Endothelial cell of umbilical vein (primary cell): Measurements from ENCODE around the gene RIPK3. TPM values are rescaled to one million over a fixed set of nuclear protein-coding genes. Genes with fewer than 3 reads are reported as not detected.

Experiments used
- BruUV-seq: library from RNA; stranded (reverse); fragments of 400-500 nt; replicated peaks from 2 replicates; lab custom pipeline; 2021; lab: Mats Ljungman, UMichigan
- CTCF ChIA-PET: fragments of 300-600, 350-600 bp; sonication (Branson Sonifier 250); formaldehyde crosslinking; loops from one replicate; lab custom pipeline; 2021; ENCODE audit warnings: antibody characterized with exemption, inconsistent platforms; lab: Charles Lee
- POLR2A ChIA-PET: fragments of 300-600, 350-600 bp; sonication (Branson Sonifier 250); formaldehyde crosslinking; loops from one replicate; lab custom pipeline; 2021; ENCODE audit warnings: antibody characterized with exemption, inconsistent platforms; lab: Charles Lee
- DNase-seq: peaks from one replicate; pipeline ENCODE4 v3.0.0-alpha.2; 2011; ENCODE audit warnings: low read depth, low spot score
- FAIRE-seq: peaks from 2 replicates; lab custom pipeline; 2011; peaks lifted over from hg19 to GRCh38; lab: Jason Lieb, UNC
- H2AFZ ChIP-seq: 2 replicates; pipeline ENCODE4 v1.6.0; 2012; ENCODE audit warnings: low read depth, low read length, control low read depth, inconsistent platforms
- H3K27ac ChIP-seq: 2 replicates; pipeline ENCODE4 v1.5.1; 2011; ENCODE audit warnings: low read depth, mild to moderate bottlenecking, control low read depth, low read length, moderate library complexity; ENCODE audit not compliant: insufficient read depth
- H3K27me3 ChIP-seq, 2 experiments: 2 replicates each; pipeline versions ENCODE4 v1.6.0 to v1.6.1; 2011; ENCODE audit warnings: low read length in 2 of 2, mixed read lengths in 1 of 2; ENCODE audit not compliant: control insufficient read depth in 2 of 2, insufficient read depth in 2 of 2
- H3K36me3 ChIP-seq, 2 experiments: 2 replicates in 1 of 2; 3 replicates in 1 of 2; pipeline ENCODE4 v1.5.1; 2011; ENCODE audit warnings: low read length in 2 of 2, mild to moderate bottlenecking in 1 of 2, moderate library complexity in 1 of 2; ENCODE audit not compliant: control insufficient read depth in 2 of 2, insufficient read depth in 2 of 2; ENCODE audit errors: extremely low read depth in 1 of 2
- H3K4me1 ChIP-seq: 3 replicates; pipeline ENCODE4 v1.5.1; 2011; ENCODE audit warnings: mild to moderate bottlenecking, low read length; ENCODE audit not compliant: control insufficient read depth, insufficient read depth; ENCODE audit errors: extremely low read depth
- H3K4me2 ChIP-seq: 2 replicates; pipeline ENCODE4 v1.6.1; 2011; ENCODE audit warnings: low read length, control low read depth, mixed read lengths; ENCODE audit not compliant: insufficient read depth
- H3K4me3 ChIP-seq, 3 experiments: fragments of 200-600 bp in 1 of 3; sonication (generic), shearing (Covaris generic) in 1 of 3; replicated peaks in 1 of 3; 2 replicates each; pipeline ENCODE4 v1.5.1; 2011 to 2016; ENCODE audit warnings: control low read depth in 3 of 3, low read length in 3 of 3, mild to moderate bottlenecking in 2 of 3, inconsistent platforms in 1 of 3, low read depth in 1 of 3, moderate library complexity in 1 of 3; ENCODE audit not compliant: insufficient read depth in 1 of 3
- H3K79me2 ChIP-seq: 2 replicates; pipeline ENCODE4 v1.6.0; 2012; ENCODE audit warnings: low read length, inconsistent platforms; ENCODE audit not compliant: control insufficient read depth, insufficient read depth
- H3K9ac ChIP-seq: replicated peaks from 2 replicates; pipeline ENCODE3; 2011; ENCODE audit warnings: low read length, control low read depth; ENCODE audit not compliant: insufficient read depth; ENCODE audit errors: extremely low read depth
- H3K9me1 ChIP-seq: replicated peaks from 3 replicates; pipeline ENCODE4 v1.6.0; 2011; ENCODE audit warnings: mild to moderate bottlenecking, low read length; ENCODE audit not compliant: control insufficient read depth, insufficient read depth; ENCODE audit errors: extremely low read depth
- H3K9me3 ChIP-seq: replicated peaks from 2 replicates; pipeline ENCODE4 v1.5.1; 2012; ENCODE audit warnings: low read length, inconsistent platforms; ENCODE audit not compliant: control insufficient read depth, insufficient read depth
- H4K20me1 ChIP-seq: replicated peaks from 2 replicates; pipeline ENCODE3; 2011; ENCODE audit warnings: mild to moderate bottlenecking, low read length; ENCODE audit not compliant: control insufficient read depth, insufficient read depth; ENCODE audit errors: extremely low read depth
- FOS ChIP-seq: IDR thresholded peaks from 2 replicates; pipeline ENCODE4 v1.6.1; 2011; ENCODE audit warnings: mild to moderate bottlenecking, low read length, moderate library complexity, borderline replicate concordance; ENCODE audit not compliant: insufficient read depth
- MYC ChIP-seq: IDR thresholded peaks from one replicate; pipeline ENCODE4 v1.6.1; 2011; ENCODE audit warnings: mild to moderate bottlenecking, low read depth, low read length
- dilution Hi-C: fragments of 300-500 bp; cut with MboI; formaldehyde crosslinking; loops from one replicate; pipeline ENCODE4 v1.15.0; 2019; ENCODE audit warnings: low sequenced_read_pairs; ENCODE audit not compliant: extremely low pct_ligation_motif_present
- intact Hi-C: fragments of 100-400 bp; cut with micrococcal nuclease; formaldehyde crosslinking; loops from one replicate; pipeline ENCODE4 v1.10.0; 2022
- polyA plus RNA-seq, 4 experiments: library from polyadenylated mRNA; depleted of rRNA in 3 of 4; stranded (reverse) in 3 of 4; unstranded in 1 of 4; fragments of >200 nt; gene quantifications; 2 replicates each; pipeline versions ENCODE4 v1.2.1 to v1.2.3, GENCODE V29; 2011 to 2012; ENCODE audit warnings: missing spikeins in 1 of 4
- total RNA-seq: library from RNA; stranded (reverse); gene quantifications from 2 replicates; pipeline ENCODE4 v1.2.3, GENCODE V29; 2021
- TF ChIP-seq, protein P1 (sequence below): IDR thresholded peaks from 2 replicates; pipeline ENCODE4 v1.6.1; 2011; ENCODE audit not compliant: insufficient read depth, insufficient read length
- TF ChIP-seq, protein P2 (sequence below), 2 donors: IDR thresholded peaks; 1 replicate in 1 of 2; 2 replicates in 1 of 2; pipeline ENCODE4 v1.5.1; 2011; ENCODE audit warnings: low read length in 2 of 2, mild to moderate bottlenecking in 2 of 2, moderate library complexity in 2 of 2, control low read depth in 1 of 2, inconsistent platforms in 1 of 2, low read depth in 1 of 2; ENCODE audit not compliant: insufficient read depth in 1 of 2; ENCODE audit errors: extremely low read depth in 1 of 2

Gene RIPK3
- total and polyA plus RNA-seq, 2 donors (not counting 3 experiments of a cell fraction or from before 2014, with no cell fraction given), result 3.1 to 5.1 TPM

DNA sequence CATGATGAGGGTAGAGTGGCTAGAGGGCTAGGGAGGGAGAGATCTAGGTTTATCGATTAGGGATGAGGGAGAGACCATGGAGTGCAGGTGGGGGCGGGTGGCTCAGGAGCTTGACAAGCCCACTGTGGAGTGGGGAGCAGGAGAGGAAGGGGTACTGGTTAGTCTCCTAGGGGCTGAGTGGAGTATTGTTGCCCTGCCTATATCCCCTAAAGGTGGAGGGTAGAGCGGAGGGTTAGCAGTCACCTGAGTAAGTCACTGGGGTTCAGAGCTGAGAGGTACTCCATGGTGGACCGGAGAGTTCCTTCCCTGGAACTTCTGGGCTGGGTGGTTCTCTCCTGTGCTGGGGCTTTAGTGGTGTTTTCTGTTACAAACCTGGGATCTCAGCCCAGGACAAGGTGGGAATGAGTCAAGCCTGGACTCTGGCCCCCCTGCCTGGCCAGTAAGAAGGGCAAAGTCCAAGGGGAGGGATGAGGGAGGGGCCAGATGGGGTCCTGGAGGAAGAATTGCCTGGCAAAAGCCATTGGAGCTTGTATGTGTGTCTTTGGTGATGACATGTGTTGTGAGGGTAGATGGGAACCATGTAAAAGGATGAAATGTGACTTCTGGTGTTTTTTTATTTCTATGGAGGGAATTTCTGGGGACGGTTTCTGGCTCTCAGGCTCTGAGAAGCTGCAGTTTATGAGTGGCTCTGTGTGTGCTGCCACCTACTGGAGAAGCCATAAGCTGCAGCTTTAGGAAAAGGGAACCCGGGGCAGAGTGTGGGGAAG lies 32.0 kb downstream of the RIPK3 start, which contains the start of gene CIDEB:
TSS of gene CIDEB (minus strand) at position 403 of the 767 bp plus-strand sequence. CDS start at position 284, 119 bp downstream.
- ChIA-PET POLR2A (interaction anchor here (0.9 to 1.2 kb wide), 3 partner anchors 65 to 95 kb away, joined by 3 to 4 read pairs (median 3); partner anchors contain the start of genes CHMP4A, MDP1 and TINF2), CTCF (interaction anchor here (0.6 to 7.4 kb wide), 51 partner anchors 9 to 754 kb away, joined by 3 to 122 read pairs (median 5); partner anchors contain the start of genes CHMP4A, DHRS1, GMPR2 and IPO4)
- H3K79me2 ChIP-seq, result no peaks in the 10 kb centered on the region
- H3K9me3 ChIP-seq, result no peaks in the 10 kb centered on the region
- H3K9ac ChIP-seq, result no peak within 1 kb of the TSS
- no peaks in the 10 kb centered on the region for H3K27me3 ChIP-seq
- no peaks in the 10 kb centered on the region for H3K9me1 ChIP-seq
- peaks cover 0 to 33% of the 10 kb centered on the region in 2 experiments for H3K36me3 ChIP-seq
- BruUV-seq, result no TSS peak
- no peak within 1 kb of the TSS for H3K4me2 ChIP-seq
- no peak within 1 kb of the TSS for H3K4me3 ChIP-seq
- FAIRE-seq, result peak; percentile 86
- DNase-seq, result peak; percentile 52
- H3K27ac ChIP-seq, result no peak within 1 kb of the TSS
- no peak within 1 kb of the TSS for H2AFZ ChIP-seq
- H3K4me1 ChIP-seq, result peaks cover 29% of the 10 kb centered on the region
- no peaks in the 10 kb centered on the region for H4K20me1 ChIP-seq
- TF ChIP-seq, protein P1, sequence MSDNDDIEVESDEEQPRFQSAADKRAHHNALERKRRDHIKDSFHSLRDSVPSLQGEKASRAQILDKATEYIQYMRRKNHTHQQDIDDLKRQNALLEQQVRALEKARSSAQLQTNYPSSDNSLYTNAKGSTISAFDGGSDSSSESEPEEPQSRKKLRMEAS, result no peak
- no peak for TF ChIP-seq FOS
- TF ChIP-seq, protein P2, sequence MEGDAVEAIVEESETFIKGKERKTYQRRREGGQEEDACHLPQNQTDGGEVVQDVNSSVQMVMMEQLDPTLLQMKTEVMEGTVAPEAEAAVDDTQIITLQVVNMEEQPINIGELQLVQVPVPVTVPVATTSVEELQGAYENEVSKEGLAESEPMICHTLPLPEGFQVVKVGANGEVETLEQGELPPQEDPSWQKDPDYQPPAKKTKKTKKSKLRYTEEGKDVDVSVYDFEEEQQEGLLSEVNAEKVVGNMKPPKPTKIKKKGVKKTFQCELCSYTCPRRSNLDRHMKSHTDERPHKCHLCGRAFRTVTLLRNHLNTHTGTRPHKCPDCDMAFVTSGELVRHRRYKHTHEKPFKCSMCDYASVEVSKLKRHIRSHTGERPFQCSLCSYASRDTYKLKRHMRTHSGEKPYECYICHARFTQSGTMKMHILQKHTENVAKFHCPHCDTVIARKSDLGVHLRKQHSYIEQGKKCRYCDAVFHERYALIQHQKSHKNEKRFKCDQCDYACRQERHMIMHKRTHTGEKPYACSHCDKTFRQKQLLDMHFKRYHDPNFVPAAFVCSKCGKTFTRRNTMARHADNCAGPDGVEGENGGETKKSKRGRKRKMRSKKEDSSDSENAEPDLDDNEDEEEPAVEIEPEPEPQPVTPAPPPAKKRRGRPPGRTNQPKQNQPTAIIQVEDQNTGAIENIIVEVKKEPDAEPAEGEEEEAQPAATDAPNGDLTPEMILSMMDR (IDR thresholded peaks at IDR 0.05; ENCODE audit: extremely low read depth in 1 of 2, insufficient read depth in 1 of 2, low read depth in 1 of 2, low read length in 2 of 2), result peak; percentile 86 to 89
- TF ChIP-seq MYC, result no peak
- intact Hi-C loops (loop anchor here (1.0 kb wide), 2 partner anchors 36 to 65 kb away; partner anchors contain the start of genes RABGGTA and TINF2), dilution Hi-C loops (no loop called here)
